GM23338 (cell line): ENCODE data around the gene PNPLA5. TPM values are rescaled to one million over a fixed set of nuclear protein-coding genes. Genes with fewer than 3 reads are reported as not detected.

Experiments used
- ATAC-seq: fragments of 200-7000 bp; cut with Tn5 transposase; 3 replicates; pipeline ENCODE4 v1.9.1; 2020
- DNase-seq: peaks from one replicate; pipeline ENCODE4 v3.0.0-alpha.2; 2015; ENCODE audit warnings: low spot score
- H2AFZ ChIP-seq: fragments of 200-600 bp; sonication (generic); 2 replicates; pipeline ENCODE4 v1.8.0; 2016; ENCODE audit warnings: antibody characterized with exemption, mild to moderate bottlenecking, moderate library complexity
- H3F3A ChIP-seq: fragments of 200-600 bp; sonication (generic); replicated peaks from 2 replicates; pipeline ENCODE4 v1.8.0; 2017; ENCODE audit warnings: antibody characterized with exemption, mixed run types, low read depth
- H3K27ac ChIP-seq: fragments of 200-600 bp; sonication (generic); 2 replicates; pipeline ENCODE4 v1.6.1; 2016; ENCODE audit warnings: low read depth
- H3K27me3 ChIP-seq: fragments of 200-600 bp; sonication (generic); 2 replicates; pipeline ENCODE4 v1.8.0; 2016; ENCODE audit warnings: mild to moderate bottlenecking, mixed run types, moderate library complexity; ENCODE audit not compliant: insufficient read depth
- H3K36me3 ChIP-seq: fragments of 200-600 bp; sonication (generic); 2 replicates; pipeline ENCODE4 v1.8.0; 2016; ENCODE audit warnings: mild to moderate bottlenecking; ENCODE audit not compliant: insufficient read depth
- H3K4me1 ChIP-seq: fragments of 200-600 bp; sonication (generic); 2 replicates; pipeline ENCODE4 v1.8.0; 2016; ENCODE audit warnings: mild to moderate bottlenecking, moderate library complexity; ENCODE audit not compliant: insufficient read depth
- H3K4me2 ChIP-seq: fragments of 200-600 bp; sonication (generic); 2 replicates; pipeline ENCODE4 v1.7.1; 2017; ENCODE audit warnings: mixed run types
- H3K4me3 ChIP-seq: fragments of 200-600 bp; sonication (generic); 2 replicates; pipeline ENCODE4 v1.6.1; 2016; ENCODE audit warnings: mixed run types
- H3K79me2 ChIP-seq: fragments of 200-600 bp; sonication (generic); replicated peaks from 2 replicates; pipeline ENCODE4 v1.8.0; 2017; ENCODE audit warnings: mild to moderate bottlenecking; ENCODE audit not compliant: insufficient read depth
- H3K9me2 ChIP-seq: fragments of 200-600 bp; sonication (generic); 2 replicates; pipeline ENCODE4 v1.8.0; 2017; ENCODE audit not compliant: insufficient read depth
- H4K20me1 ChIP-seq: fragments of 200-600 bp; sonication (generic); replicated peaks from 2 replicates; pipeline ENCODE4 v1.8.0; 2017; ENCODE audit warnings: mild to moderate bottlenecking; ENCODE audit not compliant: insufficient read depth
- H3K27ac Mint-ChIP-seq: 2 replicates; pipeline ENCODE4 v1.8.0; 2020; ENCODE audit warnings: inconsistent platforms, mild to moderate bottlenecking, moderate library complexity, mixed read lengths
- H3K27me3 Mint-ChIP-seq: 3 replicates; pipeline ENCODE4 v1.8.0; 2022; ENCODE audit warnings: low read depth, mild to moderate bottlenecking, moderate library complexity, mixed read lengths, inconsistent platforms; ENCODE audit not compliant: insufficient read depth, poor library complexity
- H3K36me3 Mint-ChIP-seq: 3 replicates; pipeline ENCODE4 v1.8.0; 2021; ENCODE audit warnings: low read depth, mild to moderate bottlenecking, inconsistent platforms, moderate library complexity, mixed read lengths
- H3K4me1 Mint-ChIP-seq: 3 replicates; pipeline ENCODE4 v1.8.0; 2020; ENCODE audit warnings: mild to moderate bottlenecking, inconsistent platforms, mixed read lengths
- H3K4me3 Mint-ChIP-seq: 3 replicates; pipeline ENCODE4 v1.8.0; 2021; ENCODE audit warnings: moderate library complexity, mild to moderate bottlenecking, inconsistent platforms, mixed read lengths
- H3K9me3 Mint-ChIP-seq: 3 replicates; pipeline ENCODE4 v1.8.0; 2020; ENCODE audit warnings: moderate library complexity, mild to moderate bottlenecking, inconsistent platforms, mixed read lengths
- EZH2 ChIP-seq: fragments of 200-600 bp; sonication (generic); IDR thresholded peaks from one replicate; pipeline ENCODE4 v1.8.0; 2017; ENCODE audit warnings: antibody characterized with exemption, mild to moderate bottlenecking, low read depth; ENCODE audit not compliant: unreplicated experiment
- EZH2phosphoT487 ChIP-seq: fragments of 200-600 bp; sonication (generic); IDR thresholded peaks from one replicate; pipeline ENCODE4 v1.8.1; 2018; ENCODE audit warnings: antibody characterized with exemption; ENCODE audit not compliant: unreplicated experiment
- JUNB ChIP-seq: IDR thresholded peaks from one replicate; pipeline ENCODE4 v1.6.1; 2016; ENCODE audit warnings: antibody characterized with exemption; ENCODE audit not compliant: unreplicated experiment
- POLR2AphosphoS5 ChIP-seq: IDR thresholded peaks from 2 replicates; pipeline ENCODE4 v1.6.1; 2016; ENCODE audit warnings: antibody characterized with exemption, low read depth
- REST ChIP-seq: IDR thresholded peaks from one replicate; pipeline ENCODE4 v1.6.1; 2018; ENCODE audit warnings: antibody characterized with exemption; ENCODE audit not compliant: unreplicated experiment
- ZNF114 ChIP-seq: fragments of 250-450 bp; sonication (Bioruptor Pico); IDR thresholded peaks from 2 replicates; pipeline ENCODE4 v1.5.0; 2020; ENCODE audit warnings: mild to moderate bottlenecking, moderate library complexity
- ZNF331 ChIP-seq: fragments of 250-450 bp; sonication (Bioruptor Pico); IDR thresholded peaks from 2 replicates; pipeline ENCODE4 v1.5.0; 2020; ENCODE audit warnings: low read depth, mild to moderate bottlenecking, moderate library complexity
- ZNF462 ChIP-seq: fragments of 250-450 bp; sonication (Bioruptor Pico); IDR thresholded peaks from 2 replicates; pipeline ENCODE4 v1.5.0; 2020; ENCODE audit warnings: mild to moderate bottlenecking, moderate library complexity
- polyA plus RNA-seq: library from polyadenylated mRNA; unstranded; fragments of >200 nt; fragmentation: Nextera tagmentation; extraction: Ambion mirVana; gene quantifications from 2 replicates; pipeline ENCODE4 v1.2.1, GENCODE V29; 2016
- total RNA-seq: library from RNA; depleted of rRNA; stranded (reverse); fragments of >200 nt; shearing (Covaris generic); gene quantifications from 2 replicates; pipeline ENCODE4 v1.2.3, GENCODE V29; 2014

Gene PNPLA5
- total and polyA plus RNA-seq, 2 experiments from 2014 or later = 2.3 to 6.8 TPM

DNA sequence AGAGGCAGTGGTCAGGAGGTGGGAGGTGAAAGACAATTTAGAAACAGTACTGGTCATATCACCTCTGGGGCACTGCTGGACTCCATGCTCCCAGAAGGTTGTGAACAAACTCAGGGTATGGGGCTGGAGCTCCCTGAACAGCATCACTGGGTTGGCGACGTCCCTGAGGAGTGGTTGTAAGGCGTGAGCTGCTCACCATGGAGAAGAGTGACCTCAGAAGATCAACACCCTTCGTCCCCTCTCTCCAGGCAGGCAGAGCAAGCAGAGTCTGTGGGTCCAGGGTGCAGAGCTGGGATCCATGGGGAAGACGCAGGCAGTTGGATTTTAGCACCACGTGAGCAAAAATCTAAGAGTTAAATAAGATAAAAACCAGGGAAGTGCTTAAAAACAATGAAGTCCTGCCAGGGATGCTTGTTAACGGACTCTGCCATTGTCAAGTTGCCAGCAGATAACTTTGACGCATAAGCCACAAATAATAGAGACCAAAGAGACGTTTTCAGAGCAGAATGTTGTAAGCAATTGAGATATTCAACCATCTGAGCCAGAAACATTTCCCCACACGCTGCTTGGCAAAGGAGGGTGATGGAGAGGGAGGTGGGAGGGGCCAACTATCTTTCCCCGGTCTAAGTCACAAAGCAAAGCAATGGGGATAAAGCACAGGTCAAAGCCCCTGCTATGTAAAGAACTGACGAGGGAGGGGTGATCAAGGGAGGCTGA, 13.6 kb downstream of the PNPLA5 start:
- Mint-ChIP-seq H3K9me3 (peaks cover 21% of the 10 kb centered on the region), H3K36me3 (peaks cover 12% of the 10 kb centered on the region), H3K27ac (no peak overlapping the region), H3K4me1 (no peaks in the 10 kb centered on the region), H3K27me3 (peaks cover 3% of the 10 kb centered on the region), H3K4me3 (no peak overlapping the region)
- Histone ChIP-seq H4K20me1 (no peaks in the 10 kb centered on the region), H3K79me2 (no peaks in the 10 kb centered on the region), H3F3A (no peaks in the 10 kb centered on the region), H3K4me1 (no peaks in the 10 kb centered on the region), H3K27me3 (no peaks in the 10 kb centered on the region), H3K4me2 (no peak overlapping the region), H3K36me3 (no peaks in the 10 kb centered on the region), H2AFZ (no peak overlapping the region), H3K4me3 (no peak overlapping the region), H3K9me2 (no peaks in the 10 kb centered on the region), H3K27ac (no peak overlapping the region)
- ATAC-seq (no peak), DNase-seq (no peak)
- TF ChIP-seq ZNF114 (CRISPR knock-in tag) = no peak
- no peak for TF ChIP-seq JUNB
- no peak for TF ChIP-seq EZH2
- TF ChIP-seq REST = no peak

GRCh38 chr22:43876866-43877509, 14.8 kb downstream of the PNPLA5 start:
- Histone ChIP-seq H4K20me1 (no peaks in the 10 kb centered on the region), H3K27ac (no peak overlapping the region), H2AFZ (no peak overlapping the region), H3K4me2 (no peak overlapping the region), H3K9me2 (no peaks in the 10 kb centered on the region), H3K4me1 (no peaks in the 10 kb centered on the region), H3K27me3 (no peaks in the 10 kb centered on the region), H3K36me3 (no peaks in the 10 kb centered on the region), H3K4me3 (no peak overlapping the region), H3F3A (no peaks in the 10 kb centered on the region), H3K79me2 (no peaks in the 10 kb centered on the region)
- no peak for ATAC-seq
- Mint-ChIP-seq H3K4me3 (no peak overlapping the region), H3K4me1 (no peaks in the 10 kb centered on the region), H3K27ac (no peak overlapping the region), H3K27me3 (peaks cover 3% of the 10 kb centered on the region), H3K9me3 (peaks cover 33% of the 10 kb centered on the region), H3K36me3 (peaks cover 13% of the 10 kb centered on the region)
- no peak for DNase-seq
- TF ChIP-seq ZNF462 (CRISPR knock-in tag) = no peak
- TF ChIP-seq ZNF331 (CRISPR knock-in tag) = no peak
- no peak for TF ChIP-seq POLR2AphosphoS5
- TF ChIP-seq ZNF114 (CRISPR knock-in tag) = no peak
- TF ChIP-seq EZH2phosphoT487 = no peak
- TF ChIP-seq EZH2 = no peak
